Gastroesophageal sphincter (tissue), 3 donors: ENCODE results near the gene GALNTL6.

ENCODE experiments used
- EP300 ChIP-seq: sonication (generic); formaldehyde crosslinking; IDR thresholded peaks from one replicate; pipeline ENCODE4 v1.6.1; 2017; ENCODE audit warnings: antibody characterized with exemption, mild to moderate bottlenecking
- POLR2A ChIP-seq, 2 donors: fragments of 450-650 bp; IDR thresholded peaks; one replicate each; pipeline ENCODE4 v1.6.1; 2017; ENCODE audit warnings: antibody characterized with exemption in 2 of 2, mild to moderate bottlenecking in 2 of 2, moderate library complexity in 1 of 2
- TF ChIP-seq, protein P1 (sequence below), 4 experiments: fragments of 200-600 bp in 2 of 4; fragments of 450-650 bp in 2 of 4; sonication (generic) in 1 of 4; IDR thresholded peaks; one replicate each; pipeline ENCODE4 v1.5.1; 2017 to 2019; ENCODE audit warnings: antibody characterized with exemption in 4 of 4, mild to moderate bottlenecking in 2 of 4, moderate library complexity in 2 of 4

DNA sequence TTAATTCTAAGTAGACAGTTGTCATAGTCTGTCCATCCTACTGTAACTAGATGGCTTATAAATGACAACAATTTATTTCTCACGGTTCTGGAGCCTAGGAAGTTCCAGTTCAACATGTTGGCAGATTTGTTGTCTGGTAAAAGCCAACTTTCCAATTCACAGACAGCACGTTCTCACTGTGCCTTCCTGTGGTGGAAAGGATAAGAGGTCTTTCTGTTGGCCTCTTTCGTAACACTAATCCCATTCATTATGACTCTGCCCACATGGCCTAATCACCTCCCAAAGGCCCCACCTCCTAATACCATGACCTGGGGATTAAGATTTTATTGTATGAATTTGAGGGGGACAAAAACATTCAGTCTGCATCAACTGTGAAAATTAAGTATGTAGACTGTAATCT lies 83.2 kb downstream of the GALNTL6 start:
- TF ChIP-seq, protein P1, sequence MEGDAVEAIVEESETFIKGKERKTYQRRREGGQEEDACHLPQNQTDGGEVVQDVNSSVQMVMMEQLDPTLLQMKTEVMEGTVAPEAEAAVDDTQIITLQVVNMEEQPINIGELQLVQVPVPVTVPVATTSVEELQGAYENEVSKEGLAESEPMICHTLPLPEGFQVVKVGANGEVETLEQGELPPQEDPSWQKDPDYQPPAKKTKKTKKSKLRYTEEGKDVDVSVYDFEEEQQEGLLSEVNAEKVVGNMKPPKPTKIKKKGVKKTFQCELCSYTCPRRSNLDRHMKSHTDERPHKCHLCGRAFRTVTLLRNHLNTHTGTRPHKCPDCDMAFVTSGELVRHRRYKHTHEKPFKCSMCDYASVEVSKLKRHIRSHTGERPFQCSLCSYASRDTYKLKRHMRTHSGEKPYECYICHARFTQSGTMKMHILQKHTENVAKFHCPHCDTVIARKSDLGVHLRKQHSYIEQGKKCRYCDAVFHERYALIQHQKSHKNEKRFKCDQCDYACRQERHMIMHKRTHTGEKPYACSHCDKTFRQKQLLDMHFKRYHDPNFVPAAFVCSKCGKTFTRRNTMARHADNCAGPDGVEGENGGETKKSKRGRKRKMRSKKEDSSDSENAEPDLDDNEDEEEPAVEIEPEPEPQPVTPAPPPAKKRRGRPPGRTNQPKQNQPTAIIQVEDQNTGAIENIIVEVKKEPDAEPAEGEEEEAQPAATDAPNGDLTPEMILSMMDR (IDR thresholded peaks at IDR 0.05): no peak
- TF ChIP-seq POLR2A (IDR thresholded peaks at IDR 0.05) (no peak), EP300 (no peak)
